Prostate gland (tissue), 2 donors: ENCODE measurements around the gene GIPC1.

Experiments
- POLR2AphosphoS5 ChIP-seq: sonication (generic); formaldehyde crosslinking; IDR thresholded peaks from one replicate; pipeline ENCODE4 v1.6.1; 2017; ENCODE audit warnings: antibody characterized with exemption
- TF ChIP-seq, protein P1 (sequence below), 4 experiments: fragments of 200-600 bp in 2 of 4; fragments of 450-650 bp in 2 of 4; sonication (generic) in 2 of 4; IDR thresholded peaks; 1 replicate in 3 of 4; 2 replicates in 1 of 4; pipeline ENCODE4 v1.5.1; 2016 to 2019; ENCODE audit warnings: antibody characterized with exemption in 4 of 4, mild to moderate bottlenecking in 2 of 4, moderate library complexity in 2 of 4

DNA sequence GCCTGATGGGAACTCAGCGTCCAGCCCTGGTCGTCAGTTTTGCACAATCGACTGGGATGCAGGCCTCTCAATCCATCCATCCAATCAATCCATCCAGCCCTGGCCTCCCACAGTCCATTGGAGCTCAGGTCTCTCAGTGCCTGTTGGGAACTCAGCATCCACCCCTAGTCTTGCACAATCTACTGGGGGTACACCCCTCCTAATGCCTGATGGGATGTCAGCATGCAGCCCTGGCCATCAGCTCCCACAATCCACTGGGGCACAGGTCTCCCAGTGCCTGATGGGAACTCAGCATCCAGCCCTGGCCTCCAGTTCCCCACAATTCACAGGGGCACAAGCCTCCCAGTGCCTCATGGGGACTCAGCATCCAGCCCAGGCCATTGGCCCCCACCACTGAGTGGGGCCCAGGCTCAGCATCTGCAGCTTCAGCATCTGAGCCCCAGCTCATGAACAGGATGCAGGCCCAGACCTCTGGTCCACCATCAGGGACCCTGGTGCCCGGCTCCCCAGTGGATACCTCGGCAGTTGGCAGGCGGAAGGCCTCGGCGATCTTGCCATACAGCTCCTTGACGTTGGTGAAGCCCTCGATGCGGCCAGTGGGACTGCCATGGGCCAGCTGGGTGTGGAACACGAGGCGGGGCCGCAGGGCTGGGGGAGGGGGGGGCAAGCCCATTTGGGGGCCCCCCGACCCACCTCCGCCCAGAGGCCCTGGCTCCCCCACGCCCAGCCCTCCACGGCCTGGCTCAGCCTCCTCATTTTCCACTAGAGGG is 13.6 kb downstream of the GIPC1 start:
- TF ChIP-seq, protein P1, sequence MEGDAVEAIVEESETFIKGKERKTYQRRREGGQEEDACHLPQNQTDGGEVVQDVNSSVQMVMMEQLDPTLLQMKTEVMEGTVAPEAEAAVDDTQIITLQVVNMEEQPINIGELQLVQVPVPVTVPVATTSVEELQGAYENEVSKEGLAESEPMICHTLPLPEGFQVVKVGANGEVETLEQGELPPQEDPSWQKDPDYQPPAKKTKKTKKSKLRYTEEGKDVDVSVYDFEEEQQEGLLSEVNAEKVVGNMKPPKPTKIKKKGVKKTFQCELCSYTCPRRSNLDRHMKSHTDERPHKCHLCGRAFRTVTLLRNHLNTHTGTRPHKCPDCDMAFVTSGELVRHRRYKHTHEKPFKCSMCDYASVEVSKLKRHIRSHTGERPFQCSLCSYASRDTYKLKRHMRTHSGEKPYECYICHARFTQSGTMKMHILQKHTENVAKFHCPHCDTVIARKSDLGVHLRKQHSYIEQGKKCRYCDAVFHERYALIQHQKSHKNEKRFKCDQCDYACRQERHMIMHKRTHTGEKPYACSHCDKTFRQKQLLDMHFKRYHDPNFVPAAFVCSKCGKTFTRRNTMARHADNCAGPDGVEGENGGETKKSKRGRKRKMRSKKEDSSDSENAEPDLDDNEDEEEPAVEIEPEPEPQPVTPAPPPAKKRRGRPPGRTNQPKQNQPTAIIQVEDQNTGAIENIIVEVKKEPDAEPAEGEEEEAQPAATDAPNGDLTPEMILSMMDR (IDR thresholded peaks at IDR 0.05), result no peak
- no peak for TF ChIP-seq POLR2AphosphoS5
